ENCODE results near the gene STOML1.

GRCh38 chr15:73991726-73992593, at the start of gene STOML1:
- TF ChIP-seq EZH2 (IDR thresholded peaks at IDR 0.05; ENCODE audit: borderline replicate concordance, control insufficient read depth, low read depth, low read length) (no peak), ZZZ3 (IDR thresholded peaks at IDR 0.05; ENCODE audit: control insufficient read depth, insufficient read length, low read depth) (no peak), MXI1 (IDR thresholded peaks at IDR 0.05; ENCODE audit: low read depth, low read length) (peak; percentile 99), POLR2AphosphoS5 (IDR thresholded peaks at IDR 0.05; ENCODE audit: low read length) (peak; percentile 66)
